Vagina (tissue), 2 donors: ENCODE results near the gene APCDD1.

Experiments
- POLR2A ChIP-seq, 2 donors: fragments of 450-650 bp; IDR thresholded peaks; one replicate each; pipeline ENCODE4 v1.6.1; 2017; ENCODE audit warnings: antibody characterized with exemption in 2 of 2, mild to moderate bottlenecking in 2 of 2, moderate library complexity in 2 of 2
- TF ChIP-seq, protein P1 (sequence below), 3 experiments: fragments of 450-650 bp in 2 of 3; fragments of 200-600 bp in 1 of 3; sonication (generic) in 1 of 3; IDR thresholded peaks; one replicate each; pipeline ENCODE4 v1.5.1; 2017 to 2019; ENCODE audit warnings: antibody characterized with exemption in 3 of 3, mild to moderate bottlenecking in 2 of 3, moderate library complexity in 2 of 3

DNA sequence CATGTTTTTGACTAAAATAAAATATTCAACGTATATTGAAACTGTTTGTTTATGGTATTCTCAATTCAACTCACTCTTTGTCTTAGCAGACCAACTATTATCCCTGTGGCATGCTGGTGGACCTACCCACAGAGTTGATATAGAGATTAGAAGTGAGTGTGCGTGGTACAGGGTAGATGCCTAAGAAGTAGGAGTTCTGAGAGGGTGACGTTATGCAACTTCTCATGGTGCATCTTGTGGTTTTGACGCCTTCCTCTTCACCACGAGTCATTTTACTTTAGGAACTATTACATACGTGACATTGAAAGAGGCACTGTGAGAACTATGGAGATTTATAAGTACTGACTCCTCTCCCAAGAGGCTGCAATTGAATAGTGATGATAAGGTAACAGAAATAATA lies 44.8 kb downstream of the APCDD1 start:
- TF ChIP-seq, protein P1, sequence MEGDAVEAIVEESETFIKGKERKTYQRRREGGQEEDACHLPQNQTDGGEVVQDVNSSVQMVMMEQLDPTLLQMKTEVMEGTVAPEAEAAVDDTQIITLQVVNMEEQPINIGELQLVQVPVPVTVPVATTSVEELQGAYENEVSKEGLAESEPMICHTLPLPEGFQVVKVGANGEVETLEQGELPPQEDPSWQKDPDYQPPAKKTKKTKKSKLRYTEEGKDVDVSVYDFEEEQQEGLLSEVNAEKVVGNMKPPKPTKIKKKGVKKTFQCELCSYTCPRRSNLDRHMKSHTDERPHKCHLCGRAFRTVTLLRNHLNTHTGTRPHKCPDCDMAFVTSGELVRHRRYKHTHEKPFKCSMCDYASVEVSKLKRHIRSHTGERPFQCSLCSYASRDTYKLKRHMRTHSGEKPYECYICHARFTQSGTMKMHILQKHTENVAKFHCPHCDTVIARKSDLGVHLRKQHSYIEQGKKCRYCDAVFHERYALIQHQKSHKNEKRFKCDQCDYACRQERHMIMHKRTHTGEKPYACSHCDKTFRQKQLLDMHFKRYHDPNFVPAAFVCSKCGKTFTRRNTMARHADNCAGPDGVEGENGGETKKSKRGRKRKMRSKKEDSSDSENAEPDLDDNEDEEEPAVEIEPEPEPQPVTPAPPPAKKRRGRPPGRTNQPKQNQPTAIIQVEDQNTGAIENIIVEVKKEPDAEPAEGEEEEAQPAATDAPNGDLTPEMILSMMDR (IDR thresholded peaks at IDR 0.05), result no peak
- no peak for TF ChIP-seq POLR2A (IDR thresholded peaks at IDR 0.05)
